Transverse colon (tissue), 4 donors: ENCODE data around the gene TUBB.

Source experiments
- CTCF ChIP-seq, 5 experiments: fragments of 200-600 bp in 3 of 5; fragments of 450-650 bp in 2 of 5; sonication (generic) in 3 of 5; IDR thresholded peaks; 1 replicate in 2 of 5; 2 replicates in 3 of 5; pipeline ENCODE4 v1.5.1; 2016 to 2017; ENCODE audit warnings: antibody characterized with exemption in 5 of 5, inconsistent platforms in 3 of 5, mild to moderate bottlenecking in 2 of 5, moderate library complexity in 1 of 5
- EP300 ChIP-seq: sonication (generic); formaldehyde crosslinking; IDR thresholded peaks from one replicate; pipeline ENCODE4 v1.6.1; 2017; ENCODE audit warnings: antibody characterized with exemption, low read depth
- POLR2A ChIP-seq: fragments of 450-650 bp; IDR thresholded peaks from one replicate; pipeline ENCODE4 v1.6.1; 2016; ENCODE audit warnings: antibody characterized with exemption, mild to moderate bottlenecking, moderate library complexity
- POLR2AphosphoS5 ChIP-seq, 3 donors: sonication (generic); formaldehyde crosslinking; IDR thresholded peaks; one replicate each; pipeline ENCODE4 v1.6.1; 2016; ENCODE audit warnings: antibody characterized with exemption in 3 of 3

GRCh38 chr6:30738532-30738931 is 18.4 kb downstream of the TUBB start:
- no peak for TF ChIP-seq POLR2A
- TF ChIP-seq CTCF (IDR thresholded peaks at IDR 0.05): no peak
- no peak for TF ChIP-seq EP300
- no peak for TF ChIP-seq POLR2AphosphoS5 (IDR thresholded peaks at IDR 0.05)
